Measurements from ENCODE around the gene STX19. TPM values are rescaled to one million over a fixed set of nuclear protein-coding genes. Genes with fewer than 3 reads are reported as not detected.
A peak's percentile ranks its signal among the peaks of the same experiment; 100 is the strongest.

STX19 gene
- total and polyA plus RNA-seq, 2 experiments from 2014 or later, result 0.29 TPM; not detected in 1

DNA sequence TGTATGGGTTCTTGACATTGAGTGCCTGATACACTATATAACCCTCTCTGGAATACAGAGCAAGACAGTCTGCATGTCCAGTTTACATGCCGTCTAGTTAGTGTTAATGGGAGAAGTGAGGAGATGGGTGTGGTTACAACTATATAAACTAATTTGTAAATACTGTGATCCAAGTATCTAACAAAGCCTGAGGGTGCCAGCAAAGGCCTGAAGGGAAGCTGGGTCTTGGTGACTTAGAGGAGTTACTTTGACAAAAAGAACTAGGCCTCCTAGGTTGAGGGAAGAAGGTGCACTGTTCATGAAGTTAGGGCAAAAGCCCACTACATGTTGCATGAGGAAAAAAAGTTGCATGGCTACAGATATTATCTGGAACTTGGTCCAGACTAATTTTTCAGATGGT lies 36.7 kb upstream of the STX19 start (continued):
- TF ChIP-seq EZH2phosphoT487 (IDR thresholded peaks at IDR 0.05; ENCODE audit: unreplicated experiment), result no peak
- TF ChIP-seq, protein P1, sequence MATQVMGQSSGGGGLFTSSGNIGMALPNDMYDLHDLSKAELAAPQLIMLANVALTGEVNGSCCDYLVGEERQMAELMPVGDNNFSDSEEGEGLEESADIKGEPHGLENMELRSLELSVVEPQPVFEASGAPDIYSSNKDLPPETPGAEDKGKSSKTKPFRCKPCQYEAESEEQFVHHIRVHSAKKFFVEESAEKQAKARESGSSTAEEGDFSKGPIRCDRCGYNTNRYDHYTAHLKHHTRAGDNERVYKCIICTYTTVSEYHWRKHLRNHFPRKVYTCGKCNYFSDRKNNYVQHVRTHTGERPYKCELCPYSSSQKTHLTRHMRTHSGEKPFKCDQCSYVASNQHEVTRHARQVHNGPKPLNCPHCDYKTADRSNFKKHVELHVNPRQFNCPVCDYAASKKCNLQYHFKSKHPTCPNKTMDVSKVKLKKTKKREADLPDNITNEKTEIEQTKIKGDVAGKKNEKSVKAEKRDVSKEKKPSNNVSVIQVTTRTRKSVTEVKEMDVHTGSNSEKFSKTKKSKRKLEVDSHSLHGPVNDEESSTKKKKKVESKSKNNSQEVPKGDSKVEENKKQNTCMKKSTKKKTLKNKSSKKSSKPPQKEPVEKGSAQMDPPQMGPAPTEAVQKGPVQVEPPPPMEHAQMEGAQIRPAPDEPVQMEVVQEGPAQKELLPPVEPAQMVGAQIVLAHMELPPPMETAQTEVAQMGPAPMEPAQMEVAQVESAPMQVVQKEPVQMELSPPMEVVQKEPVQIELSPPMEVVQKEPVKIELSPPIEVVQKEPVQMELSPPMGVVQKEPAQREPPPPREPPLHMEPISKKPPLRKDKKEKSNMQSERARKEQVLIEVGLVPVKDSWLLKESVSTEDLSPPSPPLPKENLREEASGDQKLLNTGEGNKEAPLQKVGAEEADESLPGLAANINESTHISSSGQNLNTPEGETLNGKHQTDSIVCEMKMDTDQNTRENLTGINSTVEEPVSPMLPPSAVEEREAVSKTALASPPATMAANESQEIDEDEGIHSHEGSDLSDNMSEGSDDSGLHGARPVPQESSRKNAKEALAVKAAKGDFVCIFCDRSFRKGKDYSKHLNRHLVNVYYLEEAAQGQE (IDR thresholded peaks at IDR 0.05; ENCODE audit: unreplicated experiment), result no peak

DNA sequence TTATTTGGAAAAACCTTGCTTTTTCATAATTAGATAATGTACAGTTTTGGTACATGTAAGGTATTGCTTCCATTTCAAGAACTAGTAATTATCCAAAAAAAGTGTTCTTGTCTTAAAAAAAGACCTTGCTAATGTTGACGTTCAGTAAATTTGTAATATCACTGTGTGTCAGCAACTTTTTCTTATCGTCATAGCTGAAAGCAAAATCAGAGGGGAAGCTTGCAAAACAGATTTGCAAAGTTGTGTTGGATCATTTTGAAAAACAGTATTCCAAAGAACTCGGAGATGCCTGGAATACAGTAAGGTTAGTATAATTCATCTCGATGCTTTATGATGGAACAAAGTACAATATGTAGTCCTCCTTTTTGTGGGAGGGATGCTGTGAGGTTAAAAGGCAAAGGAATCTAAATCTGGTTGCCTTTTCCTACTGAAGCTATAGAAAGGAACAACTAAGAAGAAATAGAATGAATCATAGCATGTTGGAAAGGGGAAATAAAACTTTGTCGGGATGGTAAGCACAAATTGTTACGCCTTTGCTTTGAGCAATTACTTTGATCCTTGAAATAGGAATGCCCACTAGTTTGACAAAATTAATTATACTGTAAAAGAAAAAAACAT lies 36.0 kb upstream of the STX19 start:
- Mint-ChIP-seq H3K9me3 (no peaks in the 10 kb centered on the region; the same call in 2 of the 3 replicates), H3K27me3 (ENCODE audit: insufficient read depth, low read depth, poor library complexity) (peaks cover 6% of the 10 kb centered on the region), H3K27ac (no peak overlapping the region), H3K4me1 (peaks cover 2% of the 10 kb centered on the region; the same call in 1 of the 3 replicates), H3K36me3 (ENCODE audit: low read depth) (peaks cover 8% of the 10 kb centered on the region), H3K4me3 (peak overlapping the region; percentile 98)
- no peaks in the 10 kb centered on the region for H3K36me3 ChIP-seq (ENCODE audit: insufficient read depth)
- DNase-seq (ENCODE audit: low spot score) (no peak), ATAC-seq (no peak)
- H4K20me1 ChIP-seq (replicated peaks; ENCODE audit: insufficient read depth), result no peaks in the 10 kb centered on the region
- no peaks in the 10 kb centered on the region for H3K9me2 ChIP-seq (ENCODE audit: insufficient read depth)
- H3K4me3 ChIP-seq, result no peak overlapping the region
- no peak for TF ChIP-seq ZNF114 (CRISPR knock-in tag; IDR thresholded peaks at IDR 0.05)
- no peak for TF ChIP-seq CREB1 (CRISPR knock-in tag; IDR thresholded peaks at IDR 0.05; ENCODE audit: low read depth)
- no peak for TF ChIP-seq EZH2phosphoT487 (IDR thresholded peaks at IDR 0.05; ENCODE audit: unreplicated experiment)
- TF ChIP-seq JUNB (IDR thresholded peaks at IDR 0.05; ENCODE audit: unreplicated experiment), result no peak
- TF ChIP-seq, protein P2, sequence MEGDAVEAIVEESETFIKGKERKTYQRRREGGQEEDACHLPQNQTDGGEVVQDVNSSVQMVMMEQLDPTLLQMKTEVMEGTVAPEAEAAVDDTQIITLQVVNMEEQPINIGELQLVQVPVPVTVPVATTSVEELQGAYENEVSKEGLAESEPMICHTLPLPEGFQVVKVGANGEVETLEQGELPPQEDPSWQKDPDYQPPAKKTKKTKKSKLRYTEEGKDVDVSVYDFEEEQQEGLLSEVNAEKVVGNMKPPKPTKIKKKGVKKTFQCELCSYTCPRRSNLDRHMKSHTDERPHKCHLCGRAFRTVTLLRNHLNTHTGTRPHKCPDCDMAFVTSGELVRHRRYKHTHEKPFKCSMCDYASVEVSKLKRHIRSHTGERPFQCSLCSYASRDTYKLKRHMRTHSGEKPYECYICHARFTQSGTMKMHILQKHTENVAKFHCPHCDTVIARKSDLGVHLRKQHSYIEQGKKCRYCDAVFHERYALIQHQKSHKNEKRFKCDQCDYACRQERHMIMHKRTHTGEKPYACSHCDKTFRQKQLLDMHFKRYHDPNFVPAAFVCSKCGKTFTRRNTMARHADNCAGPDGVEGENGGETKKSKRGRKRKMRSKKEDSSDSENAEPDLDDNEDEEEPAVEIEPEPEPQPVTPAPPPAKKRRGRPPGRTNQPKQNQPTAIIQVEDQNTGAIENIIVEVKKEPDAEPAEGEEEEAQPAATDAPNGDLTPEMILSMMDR (conservative IDR thresholded peaks at IDR 0.05; ENCODE audit: low read depth in 2 of 2), result no peak
- TF ChIP-seq POLR2AphosphoS5 (IDR thresholded peaks at IDR 0.05; ENCODE audit: low read depth), result no peak
- TF ChIP-seq, protein P3, sequence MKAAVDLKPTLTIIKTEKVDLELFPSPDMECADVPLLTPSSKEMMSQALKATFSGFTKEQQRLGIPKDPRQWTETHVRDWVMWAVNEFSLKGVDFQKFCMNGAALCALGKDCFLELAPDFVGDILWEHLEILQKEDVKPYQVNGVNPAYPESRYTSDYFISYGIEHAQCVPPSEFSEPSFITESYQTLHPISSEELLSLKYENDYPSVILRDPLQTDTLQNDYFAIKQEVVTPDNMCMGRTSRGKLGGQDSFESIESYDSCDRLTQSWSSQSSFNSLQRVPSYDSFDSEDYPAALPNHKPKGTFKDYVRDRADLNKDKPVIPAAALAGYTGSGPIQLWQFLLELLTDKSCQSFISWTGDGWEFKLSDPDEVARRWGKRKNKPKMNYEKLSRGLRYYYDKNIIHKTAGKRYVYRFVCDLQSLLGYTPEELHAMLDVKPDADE (IDR thresholded peaks at IDR 0.05), result no peak
- TF ChIP-seq ZNF331 (CRISPR knock-in tag; IDR thresholded peaks at IDR 0.05; ENCODE audit: low read depth), result no peak
- TF ChIP-seq, protein P1 (IDR thresholded peaks at IDR 0.05; ENCODE audit: unreplicated experiment), result no peak
- no peak for TF ChIP-seq NANOG (IDR thresholded peaks at IDR 0.05; ENCODE audit: borderline replicate concordance)
- no peaks in the 10 kb centered on the region for H3K27me3 ChIP-seq (ENCODE audit: insufficient read depth)
- peak overlapping the region; percentile 84; the same call in 1 of the 2 replicates for H3K4me2 ChIP-seq
- no peak overlapping the region for H2AFZ ChIP-seq
- H3K4me1 ChIP-seq (ENCODE audit: insufficient read depth), result no peaks in the 10 kb centered on the region
- no peaks in the 10 kb centered on the region for H3F3A ChIP-seq (replicated peaks; ENCODE audit: low read depth)
- H3K27ac ChIP-seq (ENCODE audit: low read depth), result no peak overlapping the region
- peaks cover 10% of the 10 kb centered on the region; the same call in 1 of the 2 replicates for H3K79me2 ChIP-seq (replicated peaks; ENCODE audit: insufficient read depth)
